DND-41 (cell line): ENCODE data around the gene LONP2.

Experiments
- CTCF ChIP-seq: IDR thresholded peaks from 2 replicates; pipeline ENCODE4 v1.5.1; 2012; ENCODE audit warnings: borderline replicate concordance, low read length, moderate library complexity, mild to moderate bottlenecking; ENCODE audit not compliant: poor library complexity, severe bottlenecking; ENCODE audit errors: extremely low read depth
- EZH2 ChIP-seq: IDR thresholded peaks from 3 replicates; pipeline ENCODE4 v1.6.1; 2012; ENCODE audit warnings: borderline replicate concordance, low read depth, mild to moderate bottlenecking, moderate library complexity, low read length, inconsistent platforms; ENCODE audit not compliant: severe bottlenecking

DNA sequence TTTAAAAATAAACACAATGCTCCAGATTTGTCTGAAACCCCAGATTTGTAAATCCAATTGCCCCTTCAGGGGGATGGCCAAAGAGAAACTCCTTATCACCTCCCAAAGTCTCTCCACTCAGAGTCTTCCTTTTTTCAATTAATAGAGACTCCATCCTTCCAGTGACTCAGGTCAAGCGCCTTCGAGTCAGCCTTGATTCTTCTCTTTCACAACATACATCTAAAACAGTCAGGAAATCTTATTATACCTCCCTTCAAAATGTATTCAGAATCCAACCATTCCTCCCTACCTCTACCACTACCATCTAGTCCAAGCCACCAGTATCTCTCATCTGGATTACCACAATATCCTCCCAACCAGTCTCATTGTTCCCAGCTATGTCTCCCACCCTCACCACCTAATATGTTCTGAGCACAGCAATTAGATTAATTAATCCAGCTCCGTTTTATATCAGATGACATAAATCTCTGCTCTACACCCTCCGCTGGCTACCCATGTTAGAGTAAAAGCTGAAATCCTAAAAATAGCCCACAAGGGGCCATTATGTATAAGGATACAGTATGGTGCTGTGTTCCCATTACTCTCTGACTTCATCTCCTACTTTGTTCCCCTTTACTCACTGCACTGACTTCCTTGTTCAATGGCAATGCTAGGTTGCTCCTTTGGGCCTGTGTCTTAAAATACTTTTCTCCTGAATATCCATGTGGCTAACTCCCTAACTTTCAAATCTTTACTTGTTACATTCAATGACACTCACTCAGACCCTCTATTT is 129.3 kb downstream of the LONP2 start:
- TF ChIP-seq CTCF (no peak), EZH2 (no peak)
